ENCODE data around the gene CYP4F8.
"Not testable (repeated sequence)": the region's sequence is repeated elsewhere in the genome, so short reads cannot be mapped to it uniquely, and the experiment has no call there.

Gene CYP4F8

GRCh38 chr19:15614507-15615379 is at the start of gene CYP4F8:
Gene CYP4F8, plus strand, starts transcription at chr19:15615218. Its CDS starts 399 bp downstream, at chr19:15615617.
- in situ Hi-C loops (cut with MboI; ENCODE audit: low sequenced_read_pairs), result loop anchor here (25.0 kb wide), 1 partner anchor 773 kb away; no protein-coding TSS in a partner anchor

GRCh38 chr19:15570420-15570819 is 44.6 kb upstream of the CYP4F8 start:
- in situ Hi-C loops (cut with MboI; ENCODE audit: low sequenced_read_pairs), result loop anchor here (25.0 kb wide), 1 partner anchor 308 kb away; no protein-coding TSS in a partner anchor

GRCh38 chr19:15575406-15575805 is 39.6 kb upstream of the CYP4F8 start:
- in situ Hi-C loops (cut with MboI; ENCODE audit: low sequenced_read_pairs), result no loop called here

- in situ Hi-C loops (cut with MboI; ENCODE audit: low sequenced_read_pairs), result no loop called here
Measured at GRCh38 chr19:15576526-15577156, 38.4 kb upstream of the CYP4F8 start.

- in situ Hi-C loops (cut with MboI; ENCODE audit: low sequenced_read_pairs), result no loop called here
Measured at GRCh38 chr19:15577184-15577771, 37.7 kb upstream of the CYP4F8 start.

- in situ Hi-C loops (cut with MboI; ENCODE audit: low sequenced_read_pairs), result no loop called here
Measured at GRCh38 chr19:15583346-15583745, 31.7 kb upstream of the CYP4F8 start.

GRCh38 chr19:15584095-15584494 is 30.9 kb upstream of the CYP4F8 start:
- in situ Hi-C loops (cut with MboI; ENCODE audit: low sequenced_read_pairs), result no loop called here

GRCh38 chr19:15584541-15585115 is 30.4 kb upstream of the CYP4F8 start:
- in situ Hi-C loops (cut with MboI; ENCODE audit: low sequenced_read_pairs), result no loop called here

GRCh38 chr19:15587663-15588062 is 27.4 kb upstream of the CYP4F8 start:
- in situ Hi-C loops (cut with MboI; ENCODE audit: low sequenced_read_pairs), result no loop called here

- in situ Hi-C loops (cut with MboI; ENCODE audit: low sequenced_read_pairs), result no loop called here
Measured at GRCh38 chr19:15588265-15588664, 26.8 kb upstream of the CYP4F8 start.

- in situ Hi-C loops (cut with MboI; ENCODE audit: low sequenced_read_pairs), result no loop called here
Measured at GRCh38 chr19:15589760-15590451, 25.1 kb upstream of the CYP4F8 start.

GRCh38 chr19:15591796-15592195 is 23.2 kb upstream of the CYP4F8 start:
- in situ Hi-C loops (cut with MboI; ENCODE audit: low sequenced_read_pairs), result no loop called here

GRCh38 chr19:15592506-15592905 is 22.5 kb upstream of the CYP4F8 start:
- in situ Hi-C loops (cut with MboI; ENCODE audit: low sequenced_read_pairs), result not testable (repeated sequence)

- in situ Hi-C loops (cut with MboI; ENCODE audit: low sequenced_read_pairs), result not testable (repeated sequence)
Measured at GRCh38 chr19:15593766-15594165, 21.3 kb upstream of the CYP4F8 start.

GRCh38 chr19:15595069-15595468 is 19.9 kb upstream of the CYP4F8 start:
- in situ Hi-C loops (cut with MboI; ENCODE audit: low sequenced_read_pairs), result no loop called here

GRCh38 chr19:15607978-15608925 is 6.8 kb upstream of the CYP4F8 start:
- in situ Hi-C loops (cut with MboI; ENCODE audit: low sequenced_read_pairs), result loop anchor here (25.0 kb wide), 1 partner anchor 779 kb away; no protein-coding TSS in a partner anchor

GRCh38 chr19:15609261-15609660 is 5.8 kb upstream of the CYP4F8 start:
- in situ Hi-C loops (cut with MboI; ENCODE audit: low sequenced_read_pairs), result loop anchor here (25.0 kb wide), 1 partner anchor 778 kb away; no protein-coding TSS in a partner anchor

GRCh38 chr19:15612342-15612741 is 2.7 kb upstream of the CYP4F8 start:
- in situ Hi-C loops (cut with MboI; ENCODE audit: low sequenced_read_pairs), result loop anchor here (25.0 kb wide), 1 partner anchor 775 kb away; no protein-coding TSS in a partner anchor

GRCh38 chr19:15613338-15613737 is 1.7 kb upstream of the CYP4F8 start:
- in situ Hi-C loops (cut with MboI; ENCODE audit: low sequenced_read_pairs), result loop anchor here (25.0 kb wide), 1 partner anchor 774 kb away; no protein-coding TSS in a partner anchor
